HG03139 (cell line): Measurements from ENCODE around the gene PSMB11.
"Not testable (repeated sequence)": the region's sequence is repeated elsewhere in the genome, so short reads cannot be mapped to it uniquely, and the experiment has no call there.

Source experiments
- ATAC-seq: cut with Tn5 transposase; IDR thresholded peaks from one replicate; pipeline ENCODE4 v1.9.1; 2021; ENCODE audit not compliant: unreplicated experiment

Gene PSMB11, protein sequence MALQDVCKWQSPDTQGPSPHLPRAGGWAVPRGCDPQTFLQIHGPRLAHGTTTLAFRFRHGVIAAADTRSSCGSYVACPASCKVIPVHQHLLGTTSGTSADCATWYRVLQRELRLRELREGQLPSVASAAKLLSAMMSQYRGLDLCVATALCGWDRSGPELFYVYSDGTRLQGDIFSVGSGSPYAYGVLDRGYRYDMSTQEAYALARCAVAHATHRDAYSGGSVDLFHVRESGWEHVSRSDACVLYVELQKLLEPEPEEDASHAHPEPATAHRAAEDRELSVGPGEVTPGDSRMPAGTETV

DNA sequence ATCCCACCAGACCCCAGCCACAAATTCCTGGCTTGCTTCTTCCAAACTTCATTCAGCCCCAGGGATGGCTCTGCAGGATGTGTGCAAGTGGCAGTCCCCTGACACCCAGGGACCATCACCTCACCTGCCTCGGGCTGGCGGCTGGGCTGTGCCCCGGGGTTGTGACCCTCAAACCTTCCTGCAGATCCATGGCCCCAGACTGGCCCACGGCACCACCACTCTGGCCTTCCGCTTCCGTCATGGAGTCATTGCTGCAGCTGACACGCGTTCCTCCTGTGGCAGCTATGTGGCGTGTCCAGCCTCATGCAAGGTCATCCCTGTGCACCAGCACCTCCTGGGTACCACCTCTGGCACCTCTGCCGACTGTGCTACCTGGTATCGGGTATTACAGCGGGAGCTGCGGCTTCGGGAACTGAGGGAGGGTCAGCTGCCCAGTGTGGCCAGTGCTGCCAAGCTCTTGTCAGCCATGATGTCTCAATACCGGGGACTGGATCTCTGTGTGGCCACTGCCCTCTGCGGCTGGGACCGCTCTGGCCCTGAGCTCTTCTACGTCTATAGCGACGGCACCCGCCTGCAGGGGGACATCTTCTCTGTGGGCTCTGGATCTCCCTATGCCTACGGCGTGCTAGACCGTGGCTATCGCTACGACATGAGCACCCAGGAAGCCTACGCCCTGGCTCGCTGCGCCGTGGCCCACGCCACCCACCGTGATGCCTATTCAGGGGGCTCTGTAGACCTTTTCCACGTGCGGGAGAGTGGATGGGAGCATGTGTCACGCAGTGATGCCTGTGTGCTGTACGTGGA lies at the start of gene PSMB11:
Gene PSMB11 (plus strand): TSS at position 51 of the 804 bp plus-strand sequence. CDS start 14 bp downstream, at position 65.
- ATAC-seq, result no peak

DNA sequence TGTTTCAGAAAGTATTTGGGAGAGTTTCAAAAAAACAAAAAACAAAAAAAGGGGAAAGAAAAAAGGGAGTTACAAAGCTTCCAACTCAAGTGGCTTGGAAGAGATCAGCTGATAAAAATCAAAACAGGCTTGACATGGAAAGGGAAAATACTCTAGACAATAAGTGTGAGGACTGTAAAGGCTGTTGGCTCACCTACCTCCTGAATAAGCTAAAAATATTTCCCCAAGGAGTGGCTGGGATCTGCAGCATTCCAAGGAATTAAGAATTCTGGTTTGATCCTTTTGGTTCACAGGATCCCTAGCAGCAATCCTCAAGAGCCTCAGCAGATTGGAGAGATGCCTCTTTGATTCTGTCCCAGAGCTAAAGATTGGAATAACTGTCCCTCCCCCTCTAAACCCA lies 48.5 kb upstream of the PSMB11 start:
- no peak for ATAC-seq

DNA sequence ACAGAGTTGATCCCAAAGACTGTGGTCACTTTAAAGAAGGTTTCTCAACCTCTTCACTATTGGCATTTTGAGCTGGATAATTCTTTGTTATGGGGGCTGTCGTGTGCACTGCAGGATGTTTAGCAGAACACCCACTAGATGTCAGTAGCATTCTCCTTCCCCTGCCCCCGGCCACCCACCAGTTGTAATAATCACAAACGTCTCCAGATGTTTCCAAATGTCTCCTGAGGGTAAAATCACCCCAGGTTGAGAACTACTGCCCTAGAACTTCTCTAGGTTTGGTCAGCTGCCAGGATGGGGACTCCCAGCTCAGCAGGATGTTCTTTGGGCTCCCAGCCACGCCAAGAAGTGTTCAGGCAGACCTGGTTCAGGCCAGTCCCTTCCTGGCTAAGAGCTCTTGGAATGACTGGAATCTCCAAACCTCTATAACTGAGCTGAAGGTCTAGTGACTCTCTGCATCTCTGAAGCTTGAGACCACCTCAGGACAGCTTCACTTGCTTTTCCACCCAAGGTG lies 47.2 kb upstream of the PSMB11 start:
- ATAC-seq, result no peak

DNA sequence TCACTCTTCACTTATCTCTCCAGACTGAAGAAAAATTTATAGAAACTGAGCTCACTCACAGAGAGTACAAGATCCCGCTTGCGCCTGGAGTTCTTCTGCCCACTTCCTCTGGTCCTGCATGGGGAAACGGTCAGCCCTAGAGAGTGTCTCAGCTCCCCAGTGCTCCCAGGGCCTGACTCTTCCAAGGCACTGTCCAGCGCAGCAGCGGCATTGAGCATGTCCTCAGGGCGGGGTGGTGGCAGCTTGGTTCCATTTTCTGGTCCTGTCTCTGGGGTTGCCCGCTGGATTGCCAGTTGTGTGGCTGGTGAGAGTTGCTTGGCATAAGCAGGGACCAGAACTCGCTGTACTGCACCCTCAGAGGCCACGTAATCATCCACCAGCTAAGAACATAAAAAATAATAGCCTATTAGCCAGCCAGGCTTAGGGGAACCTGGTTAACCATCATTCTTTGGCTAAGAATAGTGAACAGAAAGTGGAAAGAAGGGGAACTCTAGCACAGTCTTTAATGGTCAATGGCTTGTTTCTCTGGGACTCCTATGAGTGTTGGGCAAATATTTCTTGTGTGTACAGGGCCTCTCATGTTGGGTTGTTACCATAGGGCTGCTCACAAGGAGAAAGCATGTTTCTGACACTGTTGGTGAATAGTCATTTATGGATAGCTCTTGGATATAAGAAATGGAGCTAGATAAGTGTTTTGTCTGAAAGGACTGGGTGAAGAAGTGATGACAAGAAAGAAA lies 46.0 kb upstream of the PSMB11 start:
- ATAC-seq, result no peak

DNA sequence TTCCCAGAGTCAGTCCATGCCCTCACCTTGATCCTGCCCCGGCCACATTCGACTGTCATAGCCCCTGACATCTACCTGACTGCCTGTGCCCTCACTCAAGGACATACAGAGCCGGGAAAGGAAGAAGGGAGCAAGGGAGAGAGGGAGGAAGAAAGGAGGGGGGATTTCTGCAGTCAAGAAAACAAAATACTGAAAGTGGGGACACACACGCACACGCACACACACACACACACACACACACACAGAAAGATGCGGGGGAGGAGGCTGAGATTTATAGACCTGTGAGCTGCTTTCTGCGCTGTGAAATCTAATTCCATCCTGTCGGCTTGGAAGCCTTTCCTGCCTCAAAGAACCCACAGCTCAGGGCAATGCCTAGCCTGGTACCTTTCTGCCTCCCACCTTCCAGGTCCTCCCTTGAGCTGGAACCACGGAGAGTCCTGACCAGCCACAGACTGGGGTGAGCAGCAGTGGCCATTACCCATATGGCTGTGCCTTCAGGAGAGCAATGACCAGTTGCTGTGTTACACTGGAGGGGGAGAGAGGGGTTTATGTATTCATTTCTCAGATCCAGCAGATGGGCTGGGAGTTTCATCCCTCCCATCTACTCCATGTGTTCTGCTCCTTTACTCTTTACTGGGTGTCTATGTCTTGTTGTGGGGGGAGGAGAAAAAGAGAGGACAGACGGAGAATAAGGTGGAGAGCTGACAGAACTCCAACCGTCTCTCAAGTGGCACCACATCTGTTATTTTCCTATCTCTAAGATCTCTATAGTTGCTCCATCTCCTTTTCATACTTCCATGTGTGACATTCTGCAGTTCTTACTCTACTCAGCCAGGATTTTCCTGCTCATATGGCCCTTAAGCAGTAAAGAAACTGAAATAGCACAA lies 45.0 kb upstream of the PSMB11 start:
- no peak for ATAC-seq

DNA sequence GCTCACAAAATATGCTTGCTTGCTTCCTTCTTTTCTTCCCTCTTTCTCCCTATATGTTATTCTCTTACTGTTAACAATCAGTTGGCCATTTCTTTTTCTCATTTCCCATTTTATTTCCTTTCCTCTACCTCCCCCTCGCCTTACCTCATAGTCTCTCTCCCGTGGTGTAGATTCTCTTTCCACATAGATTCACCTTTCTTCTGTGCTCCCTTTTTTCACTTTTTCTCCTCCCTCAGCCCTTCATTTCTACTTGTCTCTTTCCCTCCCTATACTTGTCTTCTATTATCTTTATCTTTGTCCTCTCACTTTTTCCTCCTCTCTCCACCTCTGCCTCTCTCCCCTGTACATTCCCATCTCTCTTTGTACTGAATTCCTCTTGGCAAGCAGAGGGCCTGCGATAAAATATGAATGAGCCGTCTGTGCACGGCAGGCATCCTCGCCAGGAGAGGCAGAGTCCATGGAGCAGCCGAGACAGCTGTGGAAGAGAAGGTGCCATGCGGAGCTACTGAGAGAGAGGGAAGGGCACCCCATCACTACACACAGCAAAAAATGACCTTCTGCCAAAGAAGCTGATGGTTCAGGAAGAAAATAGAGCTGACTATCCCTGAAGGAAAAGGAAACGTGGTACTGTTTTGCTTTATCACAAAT lies 44.2 kb upstream of the PSMB11 start:
- ATAC-seq, result no peak

DNA sequence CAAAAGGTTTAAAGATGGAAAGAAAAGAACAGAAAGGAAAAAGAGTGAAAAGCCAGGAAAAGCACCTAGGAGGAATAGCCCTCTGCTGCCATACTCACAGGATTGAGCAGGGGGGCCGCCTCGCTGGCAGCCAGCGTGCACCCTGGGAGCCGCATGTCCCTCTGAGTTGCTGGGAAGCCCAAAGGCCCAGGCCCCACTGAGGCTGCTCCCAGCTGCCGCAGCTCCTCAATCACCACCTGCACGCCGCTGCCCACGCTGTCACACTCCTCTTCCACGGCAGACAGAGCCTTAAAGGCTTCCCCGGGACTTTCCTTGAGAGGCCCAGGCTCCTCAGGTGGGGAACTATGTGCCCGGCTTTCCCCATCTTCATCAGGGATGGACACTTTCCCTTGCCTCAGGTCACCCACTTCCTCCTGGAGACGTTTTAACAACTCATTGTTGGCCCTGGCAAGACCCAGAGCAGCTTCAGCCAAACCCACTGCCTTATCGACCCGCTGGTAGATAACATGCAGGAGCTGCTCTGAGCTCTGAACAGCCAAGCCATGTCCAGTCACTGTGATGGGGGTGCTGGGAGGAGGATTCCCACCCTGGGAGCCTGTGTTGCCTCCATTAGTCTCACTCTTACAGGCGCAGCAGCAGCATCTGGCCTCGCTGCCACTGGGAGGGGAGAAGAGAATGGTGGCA lies 43.5 kb upstream of the PSMB11 start:
- no peak for ATAC-seq

DNA sequence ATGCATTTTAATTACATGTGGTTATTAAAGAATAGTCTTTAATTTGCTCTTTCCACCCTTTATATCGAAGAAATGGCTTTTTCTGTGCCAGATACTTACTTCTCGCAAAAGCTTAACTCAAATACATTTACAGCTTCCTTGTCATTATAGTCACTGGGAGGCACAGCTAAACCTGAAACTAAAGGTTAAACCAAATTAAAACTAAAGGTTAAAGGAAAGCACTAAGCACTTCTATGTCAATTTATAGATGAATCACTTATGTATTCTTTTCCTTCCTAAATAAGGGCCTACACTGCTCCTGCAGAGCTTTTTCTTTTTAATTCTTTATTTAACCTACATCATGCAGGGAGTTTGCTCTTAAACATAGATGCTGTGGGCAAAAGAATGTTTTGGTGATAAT lies 41.2 kb upstream of the PSMB11 start:
- ATAC-seq, result no peak

DNA sequence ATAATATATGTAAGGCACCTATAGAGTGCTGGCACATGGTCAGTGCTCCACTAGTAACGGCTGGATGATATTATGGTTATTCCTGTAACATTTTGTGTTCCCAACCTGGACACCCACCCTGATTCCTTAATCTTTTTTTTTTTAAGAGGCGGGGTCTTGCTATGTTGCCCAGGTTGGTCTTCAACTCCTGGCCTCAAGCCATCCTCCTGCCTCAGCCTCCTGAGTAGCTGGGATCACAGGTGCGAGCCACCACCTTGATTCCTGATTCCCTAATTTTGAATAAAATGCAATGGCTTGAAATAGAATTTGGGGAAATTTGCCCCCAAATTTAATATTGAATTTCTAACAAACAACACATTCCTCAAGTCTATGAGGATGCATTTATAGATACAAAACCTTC lies 39.4 kb upstream of the PSMB11 start:
- ATAC-seq, result no peak

DNA sequence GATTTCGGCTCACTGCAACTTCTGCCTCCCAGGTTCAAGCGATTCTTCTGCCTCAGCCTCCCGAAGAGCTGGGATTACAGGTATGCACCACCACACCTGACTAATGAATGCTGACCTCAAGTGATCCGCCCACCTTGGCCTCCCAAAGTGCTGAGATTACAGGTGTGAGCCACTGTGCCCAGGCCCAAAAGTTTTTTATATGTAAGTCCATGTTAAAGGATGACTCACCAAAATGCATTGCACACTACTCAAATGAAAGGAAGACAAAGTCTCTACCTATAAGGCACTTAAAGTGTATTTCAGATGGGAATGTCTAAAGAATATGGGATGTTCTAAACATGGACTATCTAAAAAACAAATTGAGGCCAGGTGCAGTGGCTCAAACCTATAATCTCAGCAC lies 37.7 kb upstream of the PSMB11 start:
- not testable (repeated sequence) for ATAC-seq

DNA sequence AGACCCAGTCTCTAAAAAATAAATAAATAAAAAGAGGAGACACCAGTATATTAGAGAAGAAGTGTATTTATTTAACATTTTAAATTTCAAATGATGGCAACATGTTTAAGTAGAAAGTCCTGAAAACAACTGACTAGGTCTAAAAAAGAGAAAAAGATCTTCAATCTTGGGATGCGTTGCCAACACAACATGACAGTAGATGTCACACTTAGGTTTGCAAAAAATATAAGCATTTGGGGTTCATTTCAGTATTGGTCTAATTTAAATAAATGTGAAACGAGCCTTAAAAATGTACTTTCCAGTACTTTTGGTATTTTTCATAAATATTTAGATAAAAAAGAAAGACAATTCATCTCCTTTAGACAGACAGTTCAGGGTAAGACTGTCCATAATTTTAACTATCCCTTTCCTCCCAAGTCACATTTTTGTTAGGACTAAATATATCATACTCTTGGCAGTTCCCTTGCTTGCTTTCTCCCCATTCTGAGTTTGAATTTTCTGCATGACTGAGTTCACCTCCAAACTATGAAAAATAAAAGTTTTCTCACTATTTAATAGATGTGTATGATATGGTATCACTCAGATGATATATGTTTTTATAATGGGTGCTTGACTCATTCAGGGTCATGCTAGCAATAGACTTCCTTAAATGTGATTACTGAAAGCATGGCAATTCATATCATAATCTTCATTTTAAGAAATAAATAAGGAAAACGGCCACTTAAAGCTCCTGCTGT lies 36.4 kb upstream of the PSMB11 start:
- ATAC-seq, result no peak

DNA sequence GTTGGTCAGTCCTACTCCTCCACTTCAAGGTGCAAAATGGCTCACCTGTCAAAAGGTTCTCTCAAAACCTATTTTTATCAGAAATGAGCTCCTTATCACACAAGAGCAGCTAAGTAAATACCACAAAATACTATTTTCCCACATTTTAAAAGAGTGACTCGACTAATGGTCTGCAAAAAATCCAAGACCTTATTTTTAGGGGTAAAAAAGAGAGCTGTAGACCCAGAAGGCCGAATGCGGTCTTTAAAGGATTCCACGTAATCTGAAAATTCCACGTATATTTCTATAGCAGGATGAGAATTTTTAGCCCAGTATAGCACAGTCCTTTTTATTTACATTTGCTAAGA lies 35.9 kb upstream of the PSMB11 start:
- ATAC-seq, result no peak

DNA sequence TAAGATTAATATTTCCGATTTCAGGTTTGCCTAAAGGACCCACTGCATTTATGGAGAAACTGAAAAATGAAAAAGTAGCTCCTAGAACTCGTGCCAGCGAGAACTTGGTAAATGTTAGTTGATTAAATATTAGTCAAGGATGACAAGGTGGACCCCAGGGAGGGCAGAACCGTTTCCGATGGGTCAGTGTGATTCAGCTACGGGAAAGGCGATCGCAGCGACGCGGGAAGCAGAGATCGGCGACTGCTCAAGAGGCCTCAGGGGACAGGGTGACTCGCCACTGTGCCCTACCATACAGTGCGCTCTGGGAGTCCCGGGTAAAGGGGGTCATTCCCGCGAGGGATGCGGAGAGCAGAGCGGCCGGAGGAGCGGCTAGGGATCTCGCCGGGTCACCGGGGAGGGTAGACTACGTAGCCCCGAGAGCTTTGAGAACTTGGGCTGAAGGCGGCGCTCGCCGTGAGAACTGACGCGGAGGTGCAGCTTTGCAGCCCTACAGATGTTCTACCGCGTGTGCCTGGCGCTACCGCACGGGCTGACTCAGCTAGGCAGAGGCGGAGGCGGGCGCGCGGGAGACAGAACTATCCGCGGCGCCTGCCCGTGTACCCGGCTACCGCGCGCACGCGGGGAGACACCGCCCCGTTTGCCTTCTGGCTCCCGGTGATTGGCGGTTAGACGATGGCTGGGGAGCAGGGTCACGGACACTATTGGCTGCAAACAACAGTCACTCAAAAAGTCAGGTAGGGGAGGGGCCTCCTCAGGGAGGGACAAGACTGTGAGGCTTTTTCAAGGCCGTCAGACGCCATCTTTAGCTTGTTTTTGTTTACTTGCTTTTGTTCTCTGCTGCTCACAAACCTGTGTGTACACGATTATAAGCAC lies 35.2 kb upstream of the PSMB11 start:
- ATAC-seq, result peak; percentile 91

DNA sequence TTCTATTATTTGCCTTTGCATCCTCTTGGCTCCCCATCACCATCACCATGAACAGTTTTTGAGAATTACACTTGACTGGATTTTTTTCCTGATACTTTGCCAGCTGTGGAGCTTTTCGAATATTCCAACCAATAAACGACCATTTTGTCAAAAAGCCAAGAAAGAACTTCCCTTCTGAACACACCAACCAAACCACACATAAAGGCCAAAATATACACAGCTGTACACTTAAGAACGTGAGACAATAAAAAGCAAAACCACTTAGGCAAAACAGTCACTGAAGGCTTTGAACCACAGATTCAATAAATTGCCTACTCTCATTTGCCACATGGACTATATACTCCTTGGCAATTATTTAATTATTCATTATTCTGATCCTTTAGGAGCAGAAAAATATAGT lies 33.2 kb upstream of the PSMB11 start:
- ATAC-seq, result no peak

DNA sequence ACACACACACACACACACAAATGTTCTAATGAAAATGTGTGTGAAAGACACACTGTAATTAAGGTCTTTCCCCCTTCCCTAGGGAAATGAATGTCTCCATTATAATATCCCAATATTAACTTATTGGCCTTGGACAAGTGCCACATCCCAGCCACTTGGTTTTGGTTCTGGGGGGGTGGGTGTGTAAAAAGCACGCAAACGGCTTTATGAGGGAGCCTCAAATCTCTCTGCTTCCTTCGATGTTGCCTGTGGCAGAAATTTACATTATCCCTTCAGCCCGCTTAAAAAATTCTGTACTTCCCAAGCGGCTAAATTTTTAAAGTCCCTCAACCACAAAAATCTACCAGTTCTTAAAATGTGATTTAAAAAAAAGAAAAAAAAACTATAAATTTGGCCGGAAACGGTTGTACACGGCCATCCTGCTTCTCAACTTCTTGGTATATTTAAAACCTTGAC lies 32.5 kb upstream of the PSMB11 start:
- no peak for ATAC-seq

DNA sequence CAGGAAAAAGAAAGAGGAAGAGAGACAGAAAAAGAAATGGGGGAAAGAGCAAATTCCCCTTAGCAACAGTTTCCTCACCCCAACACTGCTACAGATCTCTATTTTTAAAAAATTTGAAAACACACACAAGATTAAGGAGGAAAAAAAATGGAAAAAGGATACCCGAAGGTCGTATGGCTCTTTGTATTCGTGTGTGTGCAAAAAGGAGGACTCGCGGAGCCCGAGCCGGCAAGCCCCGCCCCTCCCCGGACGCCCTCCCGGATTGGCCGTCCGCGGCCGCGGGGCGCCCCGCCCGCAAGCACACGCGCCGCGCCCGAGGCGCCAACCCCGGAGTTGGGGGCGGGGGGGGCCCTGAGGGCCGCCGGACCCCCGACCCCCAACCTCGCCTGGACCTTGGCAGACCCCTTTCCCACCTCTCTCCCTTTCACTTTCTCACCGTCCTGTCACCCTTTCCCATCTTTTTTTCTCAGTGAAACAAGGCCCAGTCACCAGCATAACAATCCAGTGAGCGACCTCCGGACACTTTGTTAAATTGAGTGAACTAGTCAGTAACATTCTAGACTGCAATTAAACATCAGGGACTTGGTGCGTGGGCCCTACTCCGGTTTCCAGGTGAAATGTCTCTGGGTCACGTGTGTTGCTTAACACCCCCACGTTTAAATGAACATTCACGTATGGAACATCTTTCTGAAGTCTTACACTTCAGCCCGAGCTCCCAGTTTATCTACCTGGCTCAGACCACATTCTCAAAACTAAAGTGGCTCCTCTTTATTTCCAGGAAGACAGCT lies 31.9 kb upstream of the PSMB11 start, which contains the start of gene C14orf93:
Gene C14orf93 (minus strand): TSS at position 205 of the 788 bp plus-strand sequence. CDS start 11,120 bp downstream, outside the sequence.
- ATAC-seq, result no peak
